ENCODE measurements around the gene DLG2. TPM values are rescaled to one million over a fixed set of nuclear protein-coding genes. Genes with fewer than 3 reads are reported as not detected.

The DLG2 gene
- total and polyA plus RNA-seq, 7 donors = 0.60 to 25.8 (median 9.7) TPM; not detected in 1

DNA sequence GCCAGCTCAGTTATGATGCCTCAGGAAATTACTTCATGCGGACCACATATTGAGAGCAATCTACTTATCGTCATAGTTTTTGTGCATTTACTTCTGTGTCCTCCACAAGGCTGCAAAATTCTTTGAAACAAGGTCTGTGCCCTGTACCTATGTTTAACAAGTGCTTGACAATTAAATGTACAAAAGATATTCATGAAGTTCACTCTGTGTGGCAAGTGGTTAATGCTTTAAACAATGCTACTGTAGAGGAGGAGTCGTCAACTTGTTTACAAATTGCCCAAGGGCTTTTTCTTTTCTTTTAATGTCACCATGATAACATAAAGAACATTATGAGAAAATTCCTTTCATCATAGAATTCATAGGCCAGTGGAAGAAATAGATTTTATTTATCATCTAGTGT is 1469.5 kb downstream of the DLG2 start:
- Histone ChIP-seq H3K27me3 (no peaks in the 10 kb centered on the region), H3K4me3 (no peak overlapping the region), H3K27ac (no peak overlapping the region), H3K36me3 (no peaks in the 10 kb centered on the region), H3K4me1 (no peaks in the 10 kb centered on the region), H3K9me3 (peaks cover 0 to 2% (median 0%) of the 10 kb centered on the region in 4 donors)
- no peak for TF ChIP-seq POLR2A (IDR thresholded peaks at IDR 0.05)
- TF ChIP-seq, protein P1, sequence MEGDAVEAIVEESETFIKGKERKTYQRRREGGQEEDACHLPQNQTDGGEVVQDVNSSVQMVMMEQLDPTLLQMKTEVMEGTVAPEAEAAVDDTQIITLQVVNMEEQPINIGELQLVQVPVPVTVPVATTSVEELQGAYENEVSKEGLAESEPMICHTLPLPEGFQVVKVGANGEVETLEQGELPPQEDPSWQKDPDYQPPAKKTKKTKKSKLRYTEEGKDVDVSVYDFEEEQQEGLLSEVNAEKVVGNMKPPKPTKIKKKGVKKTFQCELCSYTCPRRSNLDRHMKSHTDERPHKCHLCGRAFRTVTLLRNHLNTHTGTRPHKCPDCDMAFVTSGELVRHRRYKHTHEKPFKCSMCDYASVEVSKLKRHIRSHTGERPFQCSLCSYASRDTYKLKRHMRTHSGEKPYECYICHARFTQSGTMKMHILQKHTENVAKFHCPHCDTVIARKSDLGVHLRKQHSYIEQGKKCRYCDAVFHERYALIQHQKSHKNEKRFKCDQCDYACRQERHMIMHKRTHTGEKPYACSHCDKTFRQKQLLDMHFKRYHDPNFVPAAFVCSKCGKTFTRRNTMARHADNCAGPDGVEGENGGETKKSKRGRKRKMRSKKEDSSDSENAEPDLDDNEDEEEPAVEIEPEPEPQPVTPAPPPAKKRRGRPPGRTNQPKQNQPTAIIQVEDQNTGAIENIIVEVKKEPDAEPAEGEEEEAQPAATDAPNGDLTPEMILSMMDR (IDR thresholded peaks at IDR 0.05) = no peak
- no peak for TF ChIP-seq POLR2AphosphoS5 (IDR thresholded peaks at IDR 0.05)
- no peak for TF ChIP-seq EP300 (IDR thresholded peaks at IDR 0.05)
- no peak for DNase-seq
- intact Hi-C loops (cut with DNase I) = no loop called here
- 85 to 87% methylated on average over 3 of the region's 3 CpGs for WGBS, 2 donors

GRCh38 chr11:84146826-84147225 is 1480.3 kb downstream of the DLG2 start:
- WGBS, 2 donors = 71 to 74% methylated on average over 2 of the region's 2 CpGs
- H3K27ac ChIP-seq = no peak overlapping the region
- TF ChIP-seq, protein P1 (IDR thresholded peaks at IDR 0.05) = no peak
- TF ChIP-seq POLR2AphosphoS5 (IDR thresholded peaks at IDR 0.05) = no peak
- no peak for TF ChIP-seq EP300 (IDR thresholded peaks at IDR 0.05)
- no peak for TF ChIP-seq POLR2A (IDR thresholded peaks at IDR 0.05)
- no peaks in the 10 kb centered on the region for H3K9me3 ChIP-seq
- H3K4me1 ChIP-seq = no peaks in the 10 kb centered on the region
- no peak for DNase-seq
- no peak overlapping the region for H3K4me3 ChIP-seq
- H3K36me3 ChIP-seq = no peaks in the 10 kb centered on the region
- H3K27me3 ChIP-seq = no peaks in the 10 kb centered on the region
- intact Hi-C loops (cut with DNase I) = no loop called here

- H3K27me3 ChIP-seq = no peaks in the 10 kb centered on the region
- no peak overlapping the region for H3K27ac ChIP-seq
- no peaks in the 10 kb centered on the region for H3K4me1 ChIP-seq
- H3K4me3 ChIP-seq = no peak overlapping the region
- no peak for DNase-seq
- TF ChIP-seq, protein P1 (IDR thresholded peaks at IDR 0.05) = no peak
- TF ChIP-seq POLR2A (IDR thresholded peaks at IDR 0.05) (no peak), POLR2AphosphoS5 (IDR thresholded peaks at IDR 0.05) (no peak), EP300 (IDR thresholded peaks at IDR 0.05) (no peak)
- WGBS, 2 donors = 63 to 70% methylated on average over 4 of the region's 4 CpGs
- no peaks in the 10 kb centered on the region for H3K9me3 ChIP-seq
- no peaks in the 10 kb centered on the region for H3K36me3 ChIP-seq
- intact Hi-C loops (cut with DNase I) = no loop called here
Measured at GRCh38 chr11:84145616-84146185, 1481.4 kb downstream of the DLG2 start.

GRCh38 chr11:84144531-84144930 is 1482.6 kb downstream of the DLG2 start:
- Histone ChIP-seq H3K9me3 (no peaks in the 10 kb centered on the region), H3K4me3 (no peak overlapping the region), H3K36me3 (no peaks in the 10 kb centered on the region), H3K27me3 (no peaks in the 10 kb centered on the region), H3K4me1 (no peaks in the 10 kb centered on the region), H3K27ac (no peak overlapping the region)
- DNase-seq = no peak
- TF ChIP-seq POLR2AphosphoS5 (IDR thresholded peaks at IDR 0.05) = no peak
- TF ChIP-seq, protein P1 (IDR thresholded peaks at IDR 0.05) = no peak
- intact Hi-C loops (cut with DNase I) = no loop called here

GRCh38 chr11:84142411-84142810 is 1484.7 kb downstream of the DLG2 start:
- intact Hi-C loops (cut with DNase I) = no loop called here
- TF ChIP-seq POLR2AphosphoS5 (IDR thresholded peaks at IDR 0.05) (no peak), POLR2A (IDR thresholded peaks at IDR 0.05) (no peak), EP300 (IDR thresholded peaks at IDR 0.05) (no peak)
- TF ChIP-seq, protein P1 (IDR thresholded peaks at IDR 0.05) = no peak
- no peak overlapping the region for H3K27ac ChIP-seq
- no peak for DNase-seq
- no peaks in the 10 kb centered on the region for H3K9me3 ChIP-seq
- 86 to 91% methylated on average over 3 of the region's 3 CpGs for WGBS, 2 donors
- H3K27me3 ChIP-seq = no peaks in the 10 kb centered on the region
- H3K4me3 ChIP-seq = no peak overlapping the region
- H3K4me1 ChIP-seq = no peaks in the 10 kb centered on the region
- H3K36me3 ChIP-seq = no peaks in the 10 kb centered on the region

All from sigmoid colon (tissue), 7 donors.